ENCODE measurements around the gene ROBO2.

ROBO2 gene

DNA sequence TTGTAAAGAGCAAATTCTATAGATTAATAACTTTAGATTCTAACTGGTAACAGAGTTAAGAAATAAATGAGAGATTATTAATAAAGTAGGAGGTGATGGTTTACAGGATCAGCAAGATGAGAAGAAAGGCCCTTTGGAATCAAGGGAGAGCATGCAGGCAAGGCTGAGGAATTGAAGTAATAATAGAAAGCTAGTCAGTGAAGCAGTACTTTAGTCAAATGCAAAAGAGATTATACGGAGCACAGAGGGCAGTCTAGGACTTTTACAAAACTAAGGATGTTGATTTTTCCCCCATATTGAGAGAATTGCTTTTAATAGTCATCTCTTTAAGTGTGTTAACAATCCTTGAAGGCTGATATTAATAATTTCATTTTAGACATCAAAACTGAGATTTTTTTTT, 146.4 kb downstream of the ROBO2 start:
- Histone ChIP-seq H3K4me1 (ENCODE audit: control insufficient read depth, insufficient read depth, low read length) (peaks cover 9% of the 10 kb centered on the region), H3K4me3 (ENCODE audit: low read length) (no peak overlapping the region), H3K27ac (ENCODE audit: low read depth, low read length) (no peak overlapping the region), H3K9ac (ENCODE audit: low read length) (no peak overlapping the region), H3K27me3 (ENCODE audit: control insufficient read depth, insufficient read depth, low read length) (no peaks in the 10 kb centered on the region), H3K36me3 (ENCODE audit: control insufficient read depth, insufficient read depth, low read length) (no peaks in the 10 kb centered on the region)

DNA sequence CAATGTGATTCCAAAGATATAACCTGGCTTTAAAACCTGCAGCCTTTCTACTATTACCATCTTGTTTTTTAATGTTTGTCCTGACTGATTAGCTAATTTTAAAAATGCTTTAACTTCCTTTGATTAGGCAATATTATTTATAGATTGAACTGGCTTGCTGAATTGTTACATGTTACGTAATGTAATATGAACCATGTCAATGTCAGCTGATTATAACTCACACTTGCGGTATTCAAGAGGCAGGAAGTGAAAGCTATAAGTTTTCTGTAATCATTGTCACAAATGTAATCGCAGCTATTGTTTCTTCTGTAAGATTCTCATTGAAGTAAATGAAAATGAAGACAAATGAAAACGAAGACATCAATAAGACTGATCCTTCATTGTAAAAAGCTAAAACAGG, 146.8 kb downstream of the ROBO2 start:
- Histone ChIP-seq H3K9ac (ENCODE audit: low read length) (no peak overlapping the region), H3K27ac (ENCODE audit: low read depth, low read length) (no peak overlapping the region), H3K27me3 (ENCODE audit: control insufficient read depth, insufficient read depth, low read length) (no peaks in the 10 kb centered on the region), H3K4me1 (ENCODE audit: control insufficient read depth, insufficient read depth, low read length) (peaks cover 9% of the 10 kb centered on the region), H3K4me3 (ENCODE audit: low read length) (no peak overlapping the region), H3K36me3 (ENCODE audit: control insufficient read depth, insufficient read depth, low read length) (no peaks in the 10 kb centered on the region)

DNA sequence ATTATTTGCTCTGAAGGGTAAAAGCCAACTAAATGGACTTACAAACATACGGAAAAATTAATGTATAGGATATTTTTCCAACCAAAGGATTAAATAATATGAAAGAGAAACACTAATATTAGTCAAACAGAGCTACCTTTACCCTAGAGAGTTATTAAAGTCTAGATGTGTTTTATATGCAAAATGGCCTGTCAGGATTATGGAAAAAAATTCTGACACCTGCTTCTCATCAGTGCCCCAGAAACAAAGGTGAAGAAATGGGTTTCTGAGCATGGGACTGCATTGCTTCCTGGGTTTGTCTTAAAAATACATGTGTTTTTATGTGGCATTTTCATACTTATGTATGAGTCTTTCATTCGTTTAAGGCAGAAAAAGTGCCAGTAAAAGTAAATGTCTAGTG, 148.3 kb downstream of the ROBO2 start:
- H3K4me1 ChIP-seq (ENCODE audit: control insufficient read depth, insufficient read depth, low read length), result peaks cover 9% of the 10 kb centered on the region
- no peaks in the 10 kb centered on the region for H3K36me3 ChIP-seq (ENCODE audit: control insufficient read depth, insufficient read depth, low read length)
- no peak overlapping the region for H3K9ac ChIP-seq (ENCODE audit: low read length)
- H3K27me3 ChIP-seq (ENCODE audit: control insufficient read depth, insufficient read depth, low read length), result no peaks in the 10 kb centered on the region
- no peak overlapping the region for H3K27ac ChIP-seq (ENCODE audit: low read depth, low read length)
- H3K4me3 ChIP-seq (ENCODE audit: low read length), result no peak overlapping the region

DNA sequence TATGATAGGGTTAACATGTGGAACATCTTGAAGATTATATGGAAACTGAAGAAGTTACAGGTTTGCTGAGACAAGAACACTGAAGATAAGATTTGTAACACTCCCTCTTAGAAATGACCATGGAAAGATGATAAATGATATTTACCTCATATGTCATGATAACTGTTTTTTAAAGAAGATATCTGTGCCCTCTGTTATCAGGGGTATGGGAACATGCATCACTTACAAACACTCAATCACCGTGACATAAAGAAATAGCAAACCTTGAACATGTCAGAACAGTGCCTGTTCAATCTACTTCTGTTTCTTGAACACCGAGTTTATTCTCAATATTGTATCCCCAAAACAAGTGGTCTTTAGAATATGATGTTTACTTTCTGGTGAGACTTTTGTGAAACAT, 149.4 kb downstream of the ROBO2 start:
- Histone ChIP-seq H3K9ac (ENCODE audit: low read length) (no peak overlapping the region), H3K36me3 (ENCODE audit: control insufficient read depth, insufficient read depth, low read length) (no peaks in the 10 kb centered on the region), H3K4me1 (ENCODE audit: control insufficient read depth, insufficient read depth, low read length) (peaks cover 9% of the 10 kb centered on the region), H3K4me3 (ENCODE audit: low read length) (no peak overlapping the region), H3K27me3 (ENCODE audit: control insufficient read depth, insufficient read depth, low read length) (no peaks in the 10 kb centered on the region), H3K27ac (ENCODE audit: low read depth, low read length) (no peak overlapping the region)

DNA sequence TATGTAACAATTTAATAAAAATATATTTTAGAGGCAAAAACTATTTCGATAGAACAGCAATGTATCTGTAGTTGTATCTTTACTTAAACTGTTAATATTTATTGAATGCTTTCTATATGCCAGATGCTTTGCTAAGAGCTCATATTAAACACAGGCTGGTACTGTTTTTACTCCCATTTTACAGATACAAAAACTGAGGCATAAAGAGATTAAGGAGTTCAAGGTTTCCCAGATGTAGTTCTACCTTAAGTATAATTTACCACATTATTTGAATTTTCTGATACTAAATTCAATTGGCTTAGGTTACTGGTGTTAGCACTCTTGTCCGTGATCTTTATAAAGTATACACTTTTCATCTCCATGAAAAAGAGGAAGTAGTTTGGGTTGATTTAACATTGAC, 149.8 kb downstream of the ROBO2 start:
- Histone ChIP-seq H3K36me3 (ENCODE audit: control insufficient read depth, insufficient read depth, low read length) (no peaks in the 10 kb centered on the region), H3K4me3 (ENCODE audit: low read length) (no peak overlapping the region), H3K9ac (ENCODE audit: low read length) (no peak overlapping the region), H3K27me3 (ENCODE audit: control insufficient read depth, insufficient read depth, low read length) (no peaks in the 10 kb centered on the region), H3K27ac (ENCODE audit: low read depth, low read length) (no peak overlapping the region), H3K4me1 (ENCODE audit: control insufficient read depth, insufficient read depth, low read length) (peaks cover 9% of the 10 kb centered on the region)

DNA sequence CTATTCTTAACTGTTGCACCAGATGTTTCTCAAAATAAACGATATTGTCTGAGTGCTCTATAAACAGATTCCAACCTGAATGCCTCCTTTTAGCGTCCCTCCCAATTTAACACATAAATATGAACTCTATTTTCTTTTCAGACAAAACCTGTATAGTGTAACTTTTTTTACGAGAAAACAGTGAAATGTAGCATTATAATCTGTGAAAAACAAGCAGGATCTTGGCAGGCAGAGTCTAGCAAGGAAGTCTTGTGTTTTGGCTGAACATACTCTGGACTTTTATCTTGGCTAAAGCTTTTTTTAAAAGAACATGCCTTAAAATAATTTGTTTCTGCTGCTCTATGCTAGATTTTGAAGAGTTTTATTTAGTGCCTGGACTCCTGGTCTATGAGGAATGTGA, 150.5 kb downstream of the ROBO2 start:
- peak overlapping the region; percentile 6 for H3K27ac ChIP-seq (ENCODE audit: low read depth, low read length)
- H3K27me3 ChIP-seq (ENCODE audit: control insufficient read depth, insufficient read depth, low read length), result no peaks in the 10 kb centered on the region
- H3K36me3 ChIP-seq (ENCODE audit: control insufficient read depth, insufficient read depth, low read length), result no peaks in the 10 kb centered on the region
- no peak overlapping the region for H3K9ac ChIP-seq (ENCODE audit: low read length)
- no peak overlapping the region for H3K4me3 ChIP-seq (ENCODE audit: low read length)
- H3K4me1 ChIP-seq (ENCODE audit: control insufficient read depth, insufficient read depth, low read length), result peaks cover 9% of the 10 kb centered on the region

DNA sequence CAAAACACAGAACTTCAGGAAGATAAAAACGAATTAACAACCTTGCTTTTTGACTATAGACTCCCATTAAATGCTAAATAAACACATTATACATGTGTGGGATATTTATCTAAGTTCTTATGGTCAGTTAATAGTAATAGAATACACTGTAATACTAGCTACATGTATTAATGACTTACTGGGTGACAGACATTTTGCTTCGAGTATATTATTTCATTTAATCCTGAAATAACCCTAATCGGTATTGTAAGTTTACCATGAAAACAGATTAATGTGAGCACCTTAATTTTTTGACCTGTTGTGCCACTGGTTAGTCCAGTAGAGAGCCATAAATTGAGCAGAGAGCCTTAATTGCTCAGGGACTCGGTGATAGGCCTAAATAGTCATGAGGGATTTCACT, 151.1 kb downstream of the ROBO2 start:
- H3K27me3 ChIP-seq (ENCODE audit: control insufficient read depth, insufficient read depth, low read length), result no peaks in the 10 kb centered on the region
- H3K4me3 ChIP-seq (ENCODE audit: low read length), result no peak overlapping the region
- H3K36me3 ChIP-seq (ENCODE audit: control insufficient read depth, insufficient read depth, low read length), result no peaks in the 10 kb centered on the region
- no peak overlapping the region for H3K27ac ChIP-seq (ENCODE audit: low read depth, low read length)
- peaks cover 9% of the 10 kb centered on the region for H3K4me1 ChIP-seq (ENCODE audit: control insufficient read depth, insufficient read depth, low read length)
- H3K9ac ChIP-seq (ENCODE audit: low read length), result no peak overlapping the region

DNA sequence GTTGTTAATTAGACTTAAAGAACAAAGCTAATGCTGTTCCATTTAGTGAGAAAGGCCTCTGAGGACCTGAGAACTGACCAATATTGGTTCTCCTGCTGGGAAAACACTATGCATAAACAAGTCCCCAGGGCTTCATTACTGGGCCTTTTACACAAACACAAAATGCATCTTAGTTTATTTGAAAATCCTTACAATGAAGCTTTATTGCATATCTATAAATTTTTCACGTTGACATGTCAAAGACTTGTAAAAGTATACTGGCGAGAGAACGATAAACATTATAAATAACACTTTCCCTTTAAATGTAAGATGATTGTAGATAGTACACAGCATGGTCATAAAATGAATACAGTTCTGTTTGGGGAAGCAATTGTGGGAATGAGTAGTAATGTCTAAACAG, 151.7 kb downstream of the ROBO2 start:
- H3K36me3 ChIP-seq (ENCODE audit: control insufficient read depth, insufficient read depth, low read length), result no peaks in the 10 kb centered on the region
- no peaks in the 10 kb centered on the region for H3K27me3 ChIP-seq (ENCODE audit: control insufficient read depth, insufficient read depth, low read length)
- H3K9ac ChIP-seq (ENCODE audit: low read length), result no peak overlapping the region
- no peak overlapping the region for H3K4me3 ChIP-seq (ENCODE audit: low read length)
- H3K27ac ChIP-seq (ENCODE audit: low read depth, low read length), result no peak overlapping the region
- H3K4me1 ChIP-seq (ENCODE audit: control insufficient read depth, insufficient read depth, low read length), result peaks cover 9% of the 10 kb centered on the region

DNA sequence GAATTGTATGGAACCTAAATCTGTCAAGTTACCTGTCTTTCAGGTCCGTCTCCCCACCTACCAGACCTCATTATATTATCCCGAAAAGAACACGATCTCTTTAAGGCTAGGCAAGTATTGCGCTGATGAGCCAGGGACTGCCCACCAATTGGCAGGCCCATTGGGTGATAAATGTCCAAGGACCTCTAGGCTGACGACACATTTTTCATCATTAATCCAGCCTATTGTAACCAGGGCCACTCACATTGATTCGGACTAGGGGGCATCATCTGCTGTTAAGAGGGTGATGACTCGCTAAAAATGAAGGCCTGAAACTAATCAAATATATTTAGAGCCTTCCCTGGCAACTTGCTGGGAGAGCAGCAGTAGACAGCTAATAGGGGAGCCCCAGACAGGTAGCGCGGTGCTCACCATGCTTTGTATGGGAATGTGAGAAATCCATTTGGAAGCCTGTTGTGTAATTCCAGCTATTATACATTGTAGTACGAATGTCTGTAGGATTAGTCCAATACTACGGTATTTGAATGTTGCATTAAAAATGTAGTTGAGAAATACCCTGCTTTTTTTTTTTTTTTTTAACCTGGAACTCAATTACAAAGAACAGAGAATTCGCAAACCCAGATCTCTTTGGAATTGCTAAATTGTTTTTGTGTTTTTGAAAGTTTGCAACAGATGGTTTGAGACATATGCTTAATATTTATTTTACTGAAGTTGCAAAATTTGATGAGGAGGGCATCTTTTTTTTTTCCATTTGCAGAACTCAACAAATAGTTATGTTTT, 156.1 kb downstream of the ROBO2 start:
- Histone ChIP-seq H3K4me1 (ENCODE audit: control insufficient read depth, insufficient read depth, low read length) (peaks cover 4% of the 10 kb centered on the region), H3K27me3 (ENCODE audit: control insufficient read depth, insufficient read depth, low read length) (no peaks in the 10 kb centered on the region), H3K36me3 (ENCODE audit: control insufficient read depth, insufficient read depth, low read length) (no peaks in the 10 kb centered on the region), H3K4me3 (ENCODE audit: low read length) (no peak overlapping the region), H3K9ac (ENCODE audit: low read length) (no peak overlapping the region), H3K27ac (ENCODE audit: low read depth, low read length) (no peak overlapping the region)

DNA sequence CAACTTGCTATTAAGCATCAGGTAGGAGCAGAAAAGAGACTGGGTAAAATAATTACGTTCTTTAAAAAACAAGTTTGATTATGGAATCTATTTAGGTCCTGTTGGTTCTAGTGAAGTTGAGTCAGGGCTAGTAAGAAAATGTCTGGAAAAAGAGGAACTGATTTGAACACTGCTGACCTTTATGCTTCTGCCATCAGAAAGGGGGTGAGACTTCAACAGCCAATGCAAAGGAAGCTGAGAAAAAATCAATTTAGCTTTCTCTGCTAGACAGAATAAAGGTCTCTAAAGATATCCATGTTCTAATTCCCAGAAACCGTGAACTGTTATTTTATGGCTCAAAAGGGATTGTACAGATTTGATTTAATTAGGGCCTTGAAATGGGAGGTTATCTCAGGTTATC, 157.5 kb downstream of the ROBO2 start:
- Histone ChIP-seq H3K27me3 (ENCODE audit: control insufficient read depth, insufficient read depth, low read length) (no peaks in the 10 kb centered on the region), H3K9ac (ENCODE audit: low read length) (no peak overlapping the region), H3K27ac (ENCODE audit: low read depth, low read length) (no peak overlapping the region), H3K36me3 (ENCODE audit: control insufficient read depth, insufficient read depth, low read length) (no peaks in the 10 kb centered on the region), H3K4me3 (ENCODE audit: low read length) (no peak overlapping the region), H3K4me1 (ENCODE audit: control insufficient read depth, insufficient read depth, low read length) (no peaks in the 10 kb centered on the region)

DNA sequence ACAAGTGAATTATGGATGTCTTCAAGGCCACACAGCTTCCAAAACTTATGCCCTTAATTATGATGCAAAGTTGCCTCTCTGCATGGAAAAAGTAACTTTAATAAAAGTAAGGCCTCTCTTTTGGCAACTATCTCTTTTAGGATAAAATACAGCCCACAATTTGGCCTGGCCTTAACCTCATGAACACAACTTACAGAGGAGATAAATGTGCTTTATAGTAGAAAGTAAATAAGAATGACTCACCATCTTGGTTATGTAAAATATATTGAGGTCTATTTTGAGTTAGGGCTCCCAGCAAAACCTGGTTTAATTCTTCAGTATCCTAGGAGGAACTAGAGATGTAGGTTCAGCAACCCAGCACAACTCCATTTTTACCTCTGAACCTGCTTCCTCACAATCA, 164.0 kb downstream of the ROBO2 start:
- H3K4me3 ChIP-seq (ENCODE audit: low read length), result no peak overlapping the region
- no peak overlapping the region for H3K27ac ChIP-seq (ENCODE audit: low read depth, low read length)
- no peaks in the 10 kb centered on the region for H3K36me3 ChIP-seq (ENCODE audit: control insufficient read depth, insufficient read depth, low read length)
- no peaks in the 10 kb centered on the region for H3K4me1 ChIP-seq (ENCODE audit: control insufficient read depth, insufficient read depth, low read length)
- H3K9ac ChIP-seq (ENCODE audit: low read length), result no peak overlapping the region
- no peaks in the 10 kb centered on the region for H3K27me3 ChIP-seq (ENCODE audit: control insufficient read depth, insufficient read depth, low read length)

DNA sequence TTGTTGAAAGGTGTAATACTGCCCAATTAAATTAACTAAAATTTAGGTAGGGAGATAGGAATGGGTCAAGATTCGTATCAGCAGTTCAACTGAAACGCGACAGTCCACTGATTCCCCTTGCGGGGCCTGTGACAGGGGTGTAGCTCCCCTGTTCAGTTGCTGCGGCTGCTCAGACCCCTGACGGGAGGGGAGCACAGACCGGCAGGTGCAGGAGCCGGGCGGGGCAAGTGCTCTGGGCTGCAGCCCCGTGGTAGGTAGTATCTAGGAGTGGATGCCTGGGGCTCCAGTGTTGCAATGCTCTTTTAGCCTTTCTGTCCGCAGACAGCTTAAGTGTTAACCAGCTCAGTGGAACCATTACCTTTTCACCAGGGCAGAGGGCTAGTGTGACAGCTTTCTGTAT, 164.9 kb downstream of the ROBO2 start:
- H3K27me3 ChIP-seq (ENCODE audit: control insufficient read depth, insufficient read depth, low read length), result no peaks in the 10 kb centered on the region
- no peak overlapping the region for H3K9ac ChIP-seq (ENCODE audit: low read length)
- H3K4me1 ChIP-seq (ENCODE audit: control insufficient read depth, insufficient read depth, low read length), result no peaks in the 10 kb centered on the region
- no peaks in the 10 kb centered on the region for H3K36me3 ChIP-seq (ENCODE audit: control insufficient read depth, insufficient read depth, low read length)
- H3K27ac ChIP-seq (ENCODE audit: low read depth, low read length), result no peak overlapping the region
- H3K4me3 ChIP-seq (ENCODE audit: low read length), result no peak overlapping the region

DNA sequence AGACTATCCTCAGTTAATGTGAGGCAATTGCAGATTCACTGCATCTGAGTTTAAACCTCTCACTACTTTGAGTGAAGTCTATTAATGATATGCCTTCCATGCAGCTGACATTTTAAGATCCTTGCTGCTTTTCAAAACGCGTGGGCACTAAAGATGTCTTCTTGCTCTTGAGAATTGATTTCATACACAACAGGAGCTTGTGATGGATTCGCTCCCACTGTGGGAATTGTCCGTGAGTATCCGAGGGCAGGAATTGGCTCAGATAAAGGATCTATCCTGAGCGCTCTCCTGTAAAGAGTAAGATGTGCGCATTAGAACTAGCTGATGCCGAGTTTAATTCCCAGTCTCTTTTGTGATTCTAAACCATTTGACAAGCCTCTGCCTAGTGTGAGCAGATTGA, 167.9 kb downstream of the ROBO2 start:
- Histone ChIP-seq H3K27ac (ENCODE audit: low read depth, low read length) (no peak overlapping the region), H3K4me1 (ENCODE audit: control insufficient read depth, insufficient read depth, low read length) (no peaks in the 10 kb centered on the region), H3K9ac (ENCODE audit: low read length) (no peak overlapping the region), H3K4me3 (ENCODE audit: low read length) (no peak overlapping the region), H3K36me3 (ENCODE audit: control insufficient read depth, insufficient read depth, low read length) (no peaks in the 10 kb centered on the region), H3K27me3 (ENCODE audit: control insufficient read depth, insufficient read depth, low read length) (no peaks in the 10 kb centered on the region)
